ENCODE data around the gene CELA2A. TPM values are rescaled to one million over a fixed set of nuclear protein-coding genes. Genes with fewer than 3 reads are reported as not detected.

CELA2A gene
- total and polyA plus RNA-seq, 10 of the 15 experiments (the other 5 are each of a cell fraction or from before 2014, with no cell fraction given), result 0.90 TPM; not detected in 9

DNA sequence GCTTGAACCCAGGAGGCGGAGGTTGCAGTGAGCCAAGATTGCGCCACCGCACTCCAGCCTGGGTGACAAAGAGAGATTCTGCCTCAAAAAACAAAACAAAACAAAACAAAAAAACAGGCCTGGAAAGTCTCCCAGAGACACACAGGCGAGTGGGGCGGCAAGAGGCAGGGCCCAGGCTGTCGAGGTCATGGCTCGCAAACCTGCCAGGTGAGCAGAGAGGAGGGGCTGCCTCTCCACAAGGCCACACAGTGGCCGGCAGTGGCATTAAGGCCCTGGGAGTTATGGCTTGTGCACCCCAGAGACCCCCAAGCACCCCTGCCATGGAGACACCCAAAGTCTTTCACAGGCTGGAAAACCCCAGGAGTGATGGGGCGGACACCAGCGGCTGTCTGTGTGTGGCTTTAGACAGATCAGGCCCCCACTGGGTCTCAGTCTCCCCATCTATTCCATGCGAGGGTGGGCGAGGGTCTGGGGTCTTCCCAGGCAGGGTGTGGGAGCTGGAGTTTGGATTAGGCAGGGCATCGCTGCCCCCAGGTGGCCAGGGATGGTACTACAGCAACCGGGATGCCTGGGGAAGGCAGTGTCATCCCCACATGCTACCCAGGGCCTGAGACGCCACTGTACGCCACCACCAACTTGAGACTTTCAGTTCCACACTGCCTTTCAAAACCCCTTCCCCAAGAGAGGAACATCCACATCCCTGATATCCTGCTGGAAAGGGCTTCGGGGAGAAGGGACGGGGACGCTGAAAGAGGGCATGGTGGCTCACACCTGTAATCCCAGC, 25.6 kb upstream of the CELA2A start (continued):
- TF ChIP-seq, protein P1, sequence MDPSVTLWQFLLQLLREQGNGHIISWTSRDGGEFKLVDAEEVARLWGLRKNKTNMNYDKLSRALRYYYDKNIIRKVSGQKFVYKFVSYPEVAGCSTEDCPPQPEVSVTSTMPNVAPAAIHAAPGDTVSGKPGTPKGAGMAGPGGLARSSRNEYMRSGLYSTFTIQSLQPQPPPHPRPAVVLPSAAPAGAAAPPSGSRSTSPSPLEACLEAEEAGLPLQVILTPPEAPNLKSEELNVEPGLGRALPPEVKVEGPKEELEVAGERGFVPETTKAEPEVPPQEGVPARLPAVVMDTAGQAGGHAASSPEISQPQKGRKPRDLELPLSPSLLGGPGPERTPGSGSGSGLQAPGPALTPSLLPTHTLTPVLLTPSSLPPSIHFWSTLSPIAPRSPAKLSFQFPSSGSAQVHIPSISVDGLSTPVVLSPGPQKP (IDR thresholded peaks at IDR 0.05; ENCODE audit: low read depth, low read length), result no peak
- TF ChIP-seq, protein P2, sequence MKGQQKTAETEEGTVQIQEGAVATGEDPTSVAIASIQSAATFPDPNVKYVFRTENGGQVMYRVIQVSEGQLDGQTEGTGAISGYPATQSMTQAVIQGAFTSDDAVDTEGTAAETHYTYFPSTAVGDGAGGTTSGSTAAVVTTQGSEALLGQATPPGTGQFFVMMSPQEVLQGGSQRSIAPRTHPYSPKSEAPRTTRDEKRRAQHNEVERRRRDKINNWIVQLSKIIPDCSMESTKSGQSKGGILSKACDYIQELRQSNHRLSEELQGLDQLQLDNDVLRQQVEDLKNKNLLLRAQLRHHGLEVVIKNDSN (IDR thresholded peaks at IDR 0.05; ENCODE audit: borderline replicate concordance, extremely low read length, insufficient read depth, low read depth, low read length), result no peak
- TF ChIP-seq, protein P3, sequence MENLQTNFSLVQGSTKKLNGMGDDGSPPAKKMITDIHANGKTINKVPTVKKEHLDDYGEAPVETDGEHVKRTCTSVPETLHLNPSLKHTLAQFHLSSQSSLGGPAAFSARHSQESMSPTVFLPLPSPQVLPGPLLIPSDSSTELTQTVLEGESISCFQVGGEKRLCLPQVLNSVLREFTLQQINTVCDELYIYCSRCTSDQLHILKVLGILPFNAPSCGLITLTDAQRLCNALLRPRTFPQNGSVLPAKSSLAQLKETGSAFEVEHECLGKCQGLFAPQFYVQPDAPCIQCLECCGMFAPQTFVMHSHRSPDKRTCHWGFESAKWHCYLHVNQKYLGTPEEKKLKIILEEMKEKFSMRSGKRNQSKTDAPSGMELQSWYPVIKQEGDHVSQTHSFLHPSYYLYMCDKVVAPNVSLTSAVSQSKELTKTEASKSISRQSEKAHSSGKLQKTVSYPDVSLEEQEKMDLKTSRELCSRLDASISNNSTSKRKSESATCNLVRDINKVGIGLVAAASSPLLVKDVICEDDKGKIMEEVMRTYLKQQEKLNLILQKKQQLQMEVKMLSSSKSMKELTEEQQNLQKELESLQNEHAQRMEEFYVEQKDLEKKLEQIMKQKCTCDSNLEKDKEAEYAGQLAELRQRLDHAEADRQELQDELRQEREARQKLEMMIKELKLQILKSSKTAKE (IDR thresholded peaks at IDR 0.05; ENCODE audit: low read depth, poor library complexity, severe bottlenecking), result no peak
- TF ChIP-seq, protein P4, sequence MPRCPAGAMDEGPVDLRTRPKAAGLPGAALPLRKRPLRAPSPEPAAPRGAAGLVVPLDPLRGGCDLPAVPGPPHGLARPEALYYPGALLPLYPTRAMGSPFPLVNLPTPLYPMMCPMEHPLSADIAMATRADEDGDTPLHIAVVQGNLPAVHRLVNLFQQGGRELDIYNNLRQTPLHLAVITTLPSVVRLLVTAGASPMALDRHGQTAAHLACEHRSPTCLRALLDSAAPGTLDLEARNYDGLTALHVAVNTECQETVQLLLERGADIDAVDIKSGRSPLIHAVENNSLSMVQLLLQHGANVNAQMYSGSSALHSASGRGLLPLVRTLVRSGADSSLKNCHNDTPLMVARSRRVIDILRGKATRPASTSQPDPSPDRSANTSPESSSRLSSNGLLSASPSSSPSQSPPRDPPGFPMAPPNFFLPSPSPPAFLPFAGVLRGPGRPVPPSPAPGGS (IDR thresholded peaks at IDR 0.05; ENCODE audit: borderline replicate concordance, insufficient read depth, low read depth, low read length, poor library complexity, severe bottlenecking), result no peak
- TF ChIP-seq, protein P5, sequence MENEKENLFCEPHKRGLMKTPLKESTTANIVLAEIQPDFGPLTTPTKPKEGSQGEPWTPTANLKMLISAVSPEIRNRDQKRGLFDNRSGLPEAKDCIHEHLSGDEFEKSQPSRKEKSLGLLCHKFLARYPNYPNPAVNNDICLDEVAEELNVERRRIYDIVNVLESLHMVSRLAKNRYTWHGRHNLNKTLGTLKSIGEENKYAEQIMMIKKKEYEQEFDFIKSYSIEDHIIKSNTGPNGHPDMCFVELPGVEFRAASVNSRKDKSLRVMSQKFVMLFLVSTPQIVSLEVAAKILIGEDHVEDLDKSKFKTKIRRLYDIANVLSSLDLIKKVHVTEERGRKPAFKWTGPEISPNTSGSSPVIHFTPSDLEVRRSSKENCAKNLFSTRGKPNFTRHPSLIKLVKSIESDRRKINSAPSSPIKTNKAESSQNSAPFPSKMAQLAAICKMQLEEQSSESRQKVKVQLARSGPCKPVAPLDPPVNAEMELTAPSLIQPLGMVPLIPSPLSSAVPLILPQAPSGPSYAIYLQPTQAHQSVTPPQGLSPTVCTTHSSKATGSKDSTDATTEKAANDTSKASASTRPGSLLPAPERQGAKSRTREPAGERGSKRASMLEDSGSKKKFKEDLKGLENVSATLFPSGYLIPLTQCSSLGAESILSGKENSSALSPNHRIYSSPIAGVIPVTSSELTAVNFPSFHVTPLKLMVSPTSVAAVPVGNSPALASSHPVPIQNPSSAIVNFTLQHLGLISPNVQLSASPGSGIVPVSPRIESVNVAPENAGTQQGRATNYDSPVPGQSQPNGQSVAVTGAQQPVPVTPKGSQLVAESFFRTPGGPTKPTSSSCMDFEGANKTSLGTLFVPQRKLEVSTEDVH (IDR thresholded peaks at IDR 0.05; ENCODE audit: low read depth, partially characterized antibody), result no peak
- TF ChIP-seq ZNF24 (IDR thresholded peaks at IDR 0.05) (no peak), RAD21 (IDR thresholded peaks at IDR 0.05; ENCODE audit: insufficient read depth, low read depth, low read length) (peak; percentile 85), YBX1 (IDR thresholded peaks at IDR 0.05) (no peak), JUND (IDR thresholded peaks at IDR 0.05; ENCODE audit: low read depth, low read length) (no peak), MTA2 (IDR thresholded peaks at IDR 0.05; ENCODE audit: low read depth) (no peak), SRF (IDR thresholded peaks at IDR 0.05; ENCODE audit: low read depth in 2 of 2, low read length in 2 of 2) (no peak), HDGF (IDR thresholded peaks at IDR 0.05) (no peak), SREBF1 (IDR thresholded peaks at IDR 0.05; ENCODE audit: low read length) (no peak), POLR2AphosphoS5 (IDR thresholded peaks at IDR 0.05; ENCODE audit: low read length) (peak; percentile 40), YY1 (IDR thresholded peaks at IDR 0.05; ENCODE audit: low read depth, low read length) (peak; percentile 52; the same call in 1 of the 2 replicates)
- TF ChIP-seq, protein P6, sequence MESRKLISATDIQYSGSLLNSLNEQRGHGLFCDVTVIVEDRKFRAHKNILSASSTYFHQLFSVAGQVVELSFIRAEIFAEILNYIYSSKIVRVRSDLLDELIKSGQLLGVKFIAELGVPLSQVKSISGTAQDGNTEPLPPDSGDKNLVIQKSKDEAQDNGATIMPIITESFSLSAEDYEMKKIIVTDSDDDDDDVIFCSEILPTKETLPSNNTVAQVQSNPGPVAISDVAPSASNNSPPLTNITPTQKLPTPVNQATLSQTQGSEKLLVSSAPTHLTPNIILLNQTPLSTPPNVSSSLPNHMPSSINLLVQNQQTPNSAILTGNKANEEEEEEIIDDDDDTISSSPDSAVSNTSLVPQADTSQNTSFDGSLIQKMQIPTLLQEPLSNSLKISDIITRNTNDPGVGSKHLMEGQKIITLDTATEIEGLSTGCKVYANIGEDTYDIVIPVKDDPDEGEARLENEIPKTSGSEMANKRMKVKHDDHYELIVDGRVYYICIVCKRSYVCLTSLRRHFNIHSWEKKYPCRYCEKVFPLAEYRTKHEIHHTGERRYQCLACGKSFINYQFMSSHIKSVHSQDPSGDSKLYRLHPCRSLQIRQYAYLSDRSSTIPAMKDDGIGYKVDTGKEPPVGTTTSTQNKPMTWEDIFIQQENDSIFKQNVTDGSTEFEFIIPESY (IDR thresholded peaks at IDR 0.05), result no peak
